Measurements from ENCODE around the gene SLX4IP.

DNA sequence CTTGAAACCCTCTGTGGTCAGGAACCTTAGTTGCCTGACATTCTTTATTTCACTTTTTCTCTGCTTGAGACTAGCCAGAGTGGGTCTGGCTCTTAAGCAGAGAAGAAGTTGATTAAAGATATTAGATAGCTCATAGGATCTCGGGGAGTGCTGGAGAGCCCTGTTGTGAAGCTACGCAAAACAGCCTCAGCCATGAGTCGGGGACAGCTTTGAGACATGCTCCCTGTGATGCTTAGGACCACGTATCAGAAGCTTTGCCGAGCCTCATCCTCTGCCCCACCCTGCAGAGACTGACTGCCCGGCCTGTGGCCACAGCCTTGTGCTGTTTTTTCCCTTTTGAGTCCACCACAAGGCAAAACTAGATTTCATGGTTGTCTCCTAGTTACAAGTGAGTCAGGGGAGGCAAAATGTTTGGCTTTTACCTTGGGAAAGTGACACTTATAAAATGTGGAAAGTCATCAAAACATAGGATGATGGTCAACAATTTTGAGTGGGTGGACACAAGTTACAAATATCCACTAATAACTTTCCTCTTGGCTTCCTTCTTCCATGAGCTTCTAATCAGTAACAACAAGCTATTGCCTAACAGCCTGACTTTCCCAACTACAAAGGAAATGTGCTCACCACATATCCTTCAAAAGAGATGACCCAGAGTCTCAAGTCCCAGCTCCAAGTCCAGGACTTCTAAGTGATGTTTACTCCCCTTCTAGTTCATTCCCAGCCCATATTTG, 130.3 kb downstream of the SLX4IP start:
- TF ChIP-seq, protein P1, sequence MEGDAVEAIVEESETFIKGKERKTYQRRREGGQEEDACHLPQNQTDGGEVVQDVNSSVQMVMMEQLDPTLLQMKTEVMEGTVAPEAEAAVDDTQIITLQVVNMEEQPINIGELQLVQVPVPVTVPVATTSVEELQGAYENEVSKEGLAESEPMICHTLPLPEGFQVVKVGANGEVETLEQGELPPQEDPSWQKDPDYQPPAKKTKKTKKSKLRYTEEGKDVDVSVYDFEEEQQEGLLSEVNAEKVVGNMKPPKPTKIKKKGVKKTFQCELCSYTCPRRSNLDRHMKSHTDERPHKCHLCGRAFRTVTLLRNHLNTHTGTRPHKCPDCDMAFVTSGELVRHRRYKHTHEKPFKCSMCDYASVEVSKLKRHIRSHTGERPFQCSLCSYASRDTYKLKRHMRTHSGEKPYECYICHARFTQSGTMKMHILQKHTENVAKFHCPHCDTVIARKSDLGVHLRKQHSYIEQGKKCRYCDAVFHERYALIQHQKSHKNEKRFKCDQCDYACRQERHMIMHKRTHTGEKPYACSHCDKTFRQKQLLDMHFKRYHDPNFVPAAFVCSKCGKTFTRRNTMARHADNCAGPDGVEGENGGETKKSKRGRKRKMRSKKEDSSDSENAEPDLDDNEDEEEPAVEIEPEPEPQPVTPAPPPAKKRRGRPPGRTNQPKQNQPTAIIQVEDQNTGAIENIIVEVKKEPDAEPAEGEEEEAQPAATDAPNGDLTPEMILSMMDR (IDR thresholded peaks at IDR 0.05), result no peak
- TF ChIP-seq, protein P2, sequence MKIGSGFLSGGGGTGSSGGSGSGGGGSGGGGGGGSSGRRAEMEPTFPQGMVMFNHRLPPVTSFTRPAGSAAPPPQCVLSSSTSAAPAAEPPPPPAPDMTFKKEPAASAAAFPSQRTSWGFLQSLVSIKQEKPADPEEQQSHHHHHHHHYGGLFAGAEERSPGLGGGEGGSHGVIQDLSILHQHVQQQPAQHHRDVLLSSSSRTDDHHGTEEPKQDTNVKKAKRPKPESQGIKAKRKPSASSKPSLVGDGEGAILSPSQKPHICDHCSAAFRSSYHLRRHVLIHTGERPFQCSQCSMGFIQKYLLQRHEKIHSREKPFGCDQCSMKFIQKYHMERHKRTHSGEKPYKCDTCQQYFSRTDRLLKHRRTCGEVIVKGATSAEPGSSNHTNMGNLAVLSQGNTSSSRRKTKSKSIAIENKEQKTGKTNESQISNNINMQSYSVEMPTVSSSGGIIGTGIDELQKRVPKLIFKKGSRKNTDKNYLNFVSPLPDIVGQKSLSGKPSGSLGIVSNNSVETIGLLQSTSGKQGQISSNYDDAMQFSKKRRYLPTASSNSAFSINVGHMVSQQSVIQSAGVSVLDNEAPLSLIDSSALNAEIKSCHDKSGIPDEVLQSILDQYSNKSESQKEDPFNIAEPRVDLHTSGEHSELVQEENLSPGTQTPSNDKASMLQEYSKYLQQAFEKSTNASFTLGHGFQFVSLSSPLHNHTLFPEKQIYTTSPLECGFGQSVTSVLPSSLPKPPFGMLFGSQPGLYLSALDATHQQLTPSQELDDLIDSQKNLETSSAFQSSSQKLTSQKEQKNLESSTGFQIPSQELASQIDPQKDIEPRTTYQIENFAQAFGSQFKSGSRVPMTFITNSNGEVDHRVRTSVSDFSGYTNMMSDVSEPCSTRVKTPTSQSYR (CRISPR knock-in tag; IDR thresholded peaks at IDR 0.05), result no peak
- TF ChIP-seq, protein P3, sequence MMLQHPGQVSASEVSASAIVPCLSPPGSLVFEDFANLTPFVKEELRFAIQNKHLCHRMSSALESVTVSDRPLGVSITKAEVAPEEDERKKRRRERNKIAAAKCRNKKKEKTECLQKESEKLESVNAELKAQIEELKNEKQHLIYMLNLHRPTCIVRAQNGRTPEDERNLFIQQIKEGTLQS (CRISPR knock-in tag; conservative IDR thresholded peaks at IDR 0.05), result no peak
- TF ChIP-seq ETV6 (CRISPR knock-in tag; IDR thresholded peaks at IDR 0.05), result no peak
- no peak for TF ChIP-seq CREB1 (CRISPR knock-in tag; IDR thresholded peaks at IDR 0.05)

Measured in WTC11 (cell line).